T-cell (primary cell): ENCODE data around the gene NPHS1. TPM values are rescaled to one million over a fixed set of nuclear protein-coding genes. Genes with fewer than 3 reads are reported as not detected.
A peak's percentile ranks its signal among the peaks of the same experiment; 100 is the strongest.

Source experiments
- ATAC-seq, 4 experiments: fragments of 200-7000 bp in 3 of 4; fragments of 150-1000 bp in 1 of 4; cut with Tn5 transposase; replicated peaks in 1 of 4; 1 replicate in 3 of 4; 2 replicates in 1 of 4; pipeline ENCODE4 v1.10.0; 2021; ENCODE audit warnings: moderate library complexity in 3 of 4, mild to moderate bottlenecking in 2 of 4, moderate number of reproducible peaks in 1 of 4
- CTCF ChIA-PET, 2 donors: fragments of 300-600 bp; sonication (Branson Sonifier 250); formaldehyde crosslinking; loops; one replicate each; lab custom pipeline; 2022; ENCODE audit warnings: antibody characterized with exemption in 2 of 2; lab: Charles Lee
- POLR2A ChIA-PET, 2 donors: fragments of 300-600 bp; sonication (Branson Sonifier 250); formaldehyde crosslinking; loops; one replicate each; lab custom pipeline; 2022; ENCODE audit warnings: antibody characterized with exemption in 2 of 2; lab: Charles Lee
- DNase-seq, 35 experiments: peaks; one replicate each; pipeline versions ENCODE4 v3.0.0 to v3.0.0-alpha.2; 2013 to 2023
- H3K27ac ChIP-seq: one replicate; pipeline ENCODE4 v1.5.1; 2013; ENCODE audit warnings: low read length
- H3K27me3 ChIP-seq, 2 experiments: replicated peaks in 1 of 2; 1 replicate in 1 of 2; 2 replicates in 1 of 2; pipeline versions ENCODE4 v1.6.1 to v1.7.0; 2013; ENCODE audit warnings: low read length in 1 of 2, mixed read lengths in 1 of 2; ENCODE audit not compliant: control insufficient read depth in 2 of 2, insufficient read depth in 2 of 2; ENCODE audit errors: extremely low read depth in 1 of 2
- H3K36me3 ChIP-seq, 2 donors: 1 replicate in 1 of 2; 2 replicates in 1 of 2; pipeline versions ENCODE4 v1.6.1 to v1.7.0; 2013; ENCODE audit warnings: low read length in 1 of 2; ENCODE audit not compliant: control insufficient read depth in 2 of 2, insufficient read depth in 1 of 2; ENCODE audit errors: extremely low read depth in 1 of 2
- H3K4me1 ChIP-seq, 2 experiments: 1 replicate in 1 of 2; 2 replicates in 1 of 2; pipeline versions ENCODE4 v1.6.1 to v1.7.0; 2013; ENCODE audit warnings: low read length in 2 of 2, mixed read lengths in 1 of 2; ENCODE audit not compliant: insufficient read depth in 2 of 2, control insufficient read depth in 1 of 2; ENCODE audit errors: extremely low read depth in 1 of 2
- H3K4me3 ChIP-seq, 2 donors: 1 replicate in 1 of 2; 2 replicates in 1 of 2; pipeline versions ENCODE4 v1.5.1 to v1.7.0; 2013; ENCODE audit warnings: mild to moderate bottlenecking in 2 of 2, low read length in 1 of 2, moderate library complexity in 1 of 2; ENCODE audit not compliant: control insufficient read depth in 1 of 2; ENCODE audit errors: extremely low read depth in 1 of 2
- H3K9me3 ChIP-seq: 2 replicates; pipeline ENCODE4 v1.7.0; 2013
- H3K27ac Mint-ChIP-seq, 2 donors: one replicate each; pipeline ENCODE4 v1.8.0; 2020 to 2021; ENCODE audit warnings: mild to moderate bottlenecking in 2 of 2, mixed read lengths in 2 of 2
- H3K27me3 Mint-ChIP-seq, 2 donors: one replicate each; pipeline ENCODE4 v1.8.0; 2021 to 2022; ENCODE audit warnings: mixed read lengths in 2 of 2
- H3K36me3 Mint-ChIP-seq: one replicate; pipeline ENCODE4 v1.8.0; 2021; ENCODE audit warnings: mixed read lengths
- H3K4me1 Mint-ChIP-seq, 3 donors: one replicate each; pipeline ENCODE4 v1.8.0; 2020 to 2022; ENCODE audit warnings: mixed read lengths in 3 of 3, mild to moderate bottlenecking in 1 of 3
- H3K4me3 Mint-ChIP-seq, 3 donors: one replicate each; pipeline ENCODE4 v1.8.0; 2020 to 2022; ENCODE audit warnings: mild to moderate bottlenecking in 3 of 3, mixed read lengths in 3 of 3, moderate library complexity in 3 of 3
- H3K9me3 Mint-ChIP-seq, 3 donors: one replicate each; pipeline ENCODE4 v1.8.0; 2020 to 2022; ENCODE audit warnings: mixed read lengths in 3 of 3
- WGBS: methylation state at CpG from one replicate; pipeline ENCODE4 v1.1.5; 2013; ENCODE audit warnings: missing lambda C conversion rate; ENCODE audit not compliant: insufficient coverage; 5-methylcytosine and 5-hydroxymethylcytosine counted together
- total RNA-seq, 35 experiments: library from RNA in 6 of 35; stranded (reverse) in 6 of 35; fragments of 120-200 nt in 1 of 35; gene quantifications; one replicate each; pipeline versions ENCODE4 v1.2.1 to v1.2.4 and lab custom pipeline; 2013 to 2026

NPHS1 gene
- total RNA-seq, 5 donors from 2014 or later (not counting 1 experiment from before 2014, with no cell fraction given): 0.06 to 0.33 TPM; not detected in 3

- no peak for ATAC-seq
- CTCF ChIA-PET: no interaction called here
- no peak for DNase-seq
- H3K4me1 ChIP-seq: no peaks in the 10 kb centered on the region
- POLR2A ChIA-PET: no interaction called here
- peaks cover 33 to 48% of the 10 kb centered on the region in 2 donors for H3K36me3 ChIP-seq
- H3K9me3 ChIP-seq: no peaks in the 10 kb centered on the region
- no peaks in the 10 kb centered on the region for H3K9me3 Mint-ChIP-seq
- 99% methylated on average over 9 of the region's 9 CpGs for WGBS
- peaks cover 49% of the 10 kb centered on the region for H3K36me3 Mint-ChIP-seq
- H3K27me3 Mint-ChIP-seq: no peaks in the 10 kb centered on the region
- peaks cover 5 to 14% (median 12%) of the 10 kb centered on the region in 3 donors for H3K4me1 Mint-ChIP-seq
- H3K27ac ChIP-seq: no peak overlapping the region
- no peak overlapping the region for H3K4me3 Mint-ChIP-seq
- no peaks in the 10 kb centered on the region for H3K27me3 ChIP-seq
- no peak overlapping the region for H3K4me3 ChIP-seq
- H3K27ac Mint-ChIP-seq: peak overlapping the region in 1 of 2 donors; percentile 31
Observed at GRCh38 chr19:35888398-35888797, 36.1 kb upstream of the NPHS1 start.

GRCh38 chr19:35887197-35887596, 34.9 kb upstream of the NPHS1 start:
- Histone ChIP-seq H3K4me3 (no peak overlapping the region), H3K27me3 (no peaks in the 10 kb centered on the region), H3K36me3 (peaks cover 33 to 37% of the 10 kb centered on the region in 2 donors), H3K27ac (no peak overlapping the region), H3K9me3 (no peaks in the 10 kb centered on the region), H3K4me1 (peaks cover 0 to 1% of the 10 kb centered on the region in 2 experiments)
- no peak overlapping the region for H3K27ac Mint-ChIP-seq
- peaks cover 38% of the 10 kb centered on the region for H3K36me3 Mint-ChIP-seq
- WGBS: 100% methylated on average over 1 of the region's 5 CpGs
- ATAC-seq: no peak
- peaks cover 5 to 11% (median 10%) of the 10 kb centered on the region in 3 donors for H3K4me1 Mint-ChIP-seq
- H3K4me3 Mint-ChIP-seq: no peak overlapping the region
- ChIA-PET CTCF (interaction anchor here (0.7 kb wide), 2 partner anchors 9 to 10 kb away, joined by 4 to 6 read pairs; no protein-coding TSS in a partner anchor), POLR2A (no interaction called here)
- H3K27me3 Mint-ChIP-seq: no peaks in the 10 kb centered on the region
- no peak for DNase-seq
- no peaks in the 10 kb centered on the region for H3K9me3 Mint-ChIP-seq

GRCh38 chr19:35885904-35886303, 33.6 kb upstream of the NPHS1 start:
- Histone ChIP-seq H3K36me3 (peaks cover 32 to 33% of the 10 kb centered on the region in 2 donors), H3K4me1 (peaks cover 0 to 3% of the 10 kb centered on the region in 2 experiments), H3K9me3 (no peaks in the 10 kb centered on the region), H3K27ac (no peak overlapping the region), H3K27me3 (no peaks in the 10 kb centered on the region), H3K4me3 (no peak overlapping the region)
- ChIA-PET CTCF (no interaction called here), POLR2A (no interaction called here)
- ATAC-seq (no peak), DNase-seq (no peak)
- WGBS: 96% methylated on average over 2 of the region's 8 CpGs
- Mint-ChIP-seq H3K36me3 (peaks cover 36% of the 10 kb centered on the region), H3K4me3 (no peak overlapping the region), H3K27ac (no peak overlapping the region), H3K27me3 (no peaks in the 10 kb centered on the region), H3K4me1 (peaks cover 5 to 14% (median 10%) of the 10 kb centered on the region in 3 donors), H3K9me3 (no peaks in the 10 kb centered on the region)

GRCh38 chr19:35885225-35885738, 33.0 kb upstream of the NPHS1 start:
- ChIA-PET CTCF (interaction anchor here in 1 of 2 donors (0.6 kb wide), 1 partner anchor 285 kb away, joined by 7 read pairs; no protein-coding TSS in a partner anchor), POLR2A (no interaction called here)
- Histone ChIP-seq H3K27me3 (peaks cover 0 to 5% of the 10 kb centered on the region in 2 experiments), H3K27ac (no peak overlapping the region), H3K36me3 (peaks cover 26 to 28% of the 10 kb centered on the region in 2 donors), H3K9me3 (no peaks in the 10 kb centered on the region), H3K4me3 (no peak overlapping the region), H3K4me1 (peaks cover 0 to 3% of the 10 kb centered on the region in 2 experiments)
- peaks cover 0 to under 1% of the 10 kb centered on the region in 2 donors for H3K27me3 Mint-ChIP-seq
- H3K4me3 Mint-ChIP-seq: no peak overlapping the region
- peak overlapping the region; percentile 34 to 74 for H3K27ac Mint-ChIP-seq
- WGBS: 96% methylated on average over 6 of the region's 6 CpGs
- no peaks in the 10 kb centered on the region for H3K9me3 Mint-ChIP-seq
- peaks cover 4 to 15% (median 9%) of the 10 kb centered on the region in 3 donors for H3K4me1 Mint-ChIP-seq
- no peak for DNase-seq
- peaks cover 31% of the 10 kb centered on the region for H3K36me3 Mint-ChIP-seq
- ATAC-seq: no peak

- DNase-seq (no peak), ATAC-seq (no peak)
- Histone ChIP-seq H3K4me3 (no peak overlapping the region), H3K36me3 (peaks cover 12 to 19% of the 10 kb centered on the region in 2 donors), H3K4me1 (peaks cover 3 to 9% of the 10 kb centered on the region in 2 experiments), H3K9me3 (no peaks in the 10 kb centered on the region), H3K27ac (no peak overlapping the region), H3K27me3 (peaks cover 1 to 18% of the 10 kb centered on the region in 2 experiments)
- Mint-ChIP-seq H3K27ac (peak overlapping the region in 1 of 2 donors; percentile 22), H3K36me3 (peaks cover 22% of the 10 kb centered on the region), H3K27me3 (peaks cover 7 to 9% of the 10 kb centered on the region in 2 donors), H3K4me3 (no peak overlapping the region), H3K9me3 (no peaks in the 10 kb centered on the region), H3K4me1 (peaks cover 9 to 23% (median 13%) of the 10 kb centered on the region in 3 donors)
- no CpG with 5 or more reads among the region's 2 CpGs for WGBS
- CTCF ChIA-PET: interaction anchor here (0.5 to 4.0 kb wide), 6 partner anchors 9 to 172 kb away, joined by 3 to 24 read pairs (median 6); no protein-coding TSS in a partner anchor
- POLR2A ChIA-PET: interaction anchor here in 1 of 2 donors (0.6 kb wide), 1 partner anchor 19 kb away, joined by 3 read pairs; no protein-coding TSS in a partner anchor
Observed at GRCh38 chr19:35883882-35884281, 31.6 kb upstream of the NPHS1 start.

DNA sequence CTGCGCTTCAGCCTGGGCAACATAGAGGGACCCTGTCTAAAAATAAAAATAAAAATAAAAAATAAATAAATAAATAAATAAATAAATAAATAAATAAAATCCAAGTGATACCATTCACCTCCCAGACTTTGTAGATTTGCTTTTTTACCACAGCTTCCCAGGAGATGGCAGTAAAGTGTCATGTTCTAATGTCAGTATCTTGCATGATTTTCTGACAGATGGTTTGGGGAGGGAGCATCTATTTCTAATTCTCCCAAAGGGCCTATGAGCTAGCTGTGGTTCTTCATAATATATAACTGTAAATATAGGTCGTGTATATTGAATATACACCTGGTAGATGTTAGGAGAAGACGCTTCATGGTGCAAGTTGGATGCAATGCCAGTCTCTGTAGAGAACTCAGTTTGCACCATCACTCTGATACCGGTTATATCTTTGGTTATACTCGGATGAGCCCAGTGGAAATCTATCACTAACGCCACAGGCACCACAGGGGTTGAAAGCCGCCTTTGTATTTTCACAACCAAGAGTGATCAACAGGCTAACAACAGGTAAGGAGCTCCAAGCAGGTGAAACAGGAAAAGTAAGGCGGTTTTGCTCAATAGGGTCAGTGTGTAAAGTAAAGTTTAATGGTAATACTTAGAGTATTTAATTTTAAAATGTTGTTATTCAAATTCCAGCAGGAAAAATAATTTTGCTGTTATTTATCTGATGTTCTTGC, 30.0 kb upstream of the NPHS1 start:
- Mint-ChIP-seq H3K9me3 (no peaks in the 10 kb centered on the region), H3K4me3 (no peak overlapping the region), H3K36me3 (peaks cover 11% of the 10 kb centered on the region), H3K27ac (peak overlapping the region in 1 of 2 donors; percentile 31), H3K4me1 (peaks cover 9 to 20% (median 11%) of the 10 kb centered on the region in 3 donors), H3K27me3 (peaks cover 14 to 19% of the 10 kb centered on the region in 2 donors)
- Histone ChIP-seq H3K4me1 (peaks cover 3 to 9% of the 10 kb centered on the region in 2 experiments), H3K4me3 (no peak overlapping the region), H3K36me3 (peaks cover 0 to 3% of the 10 kb centered on the region in 2 donors), H3K27me3 (peaks cover 3 to 34% of the 10 kb centered on the region in 2 experiments), H3K9me3 (no peaks in the 10 kb centered on the region), H3K27ac (no peak overlapping the region)
- ChIA-PET POLR2A (interaction anchor here in 1 of 2 donors (0.9 kb wide), 1 partner anchor 233 kb away, joined by 4 read pairs; the partner anchor contains the start of genes POLR2I and TBCB), CTCF (interaction anchor here (0.6 to 4.0 kb wide), 8 partner anchors 12 to 134 kb away, joined by 3 to 24 read pairs (median 3); partner anchors contain the start of genes LIN37 (in 1 of the 2) and NFKBID (in 1 of the 2))
- DNase-seq: peak in 16 of 35 experiments; percentile 18 to 84 (median 36)
- peak; percentile 54 to 65 (median 60) for ATAC-seq
- 45% methylated on average over 5 of the region's 8 CpGs for WGBS
